NCI-H1048 (cell line): Measurements from ENCODE around the gene OR2H1.

Source experiments
- DNase-seq: peaks from one replicate; lab custom pipeline; 2025; lab: John Stamatoyannopoulos, UW

The OR2H1 gene

DNA sequence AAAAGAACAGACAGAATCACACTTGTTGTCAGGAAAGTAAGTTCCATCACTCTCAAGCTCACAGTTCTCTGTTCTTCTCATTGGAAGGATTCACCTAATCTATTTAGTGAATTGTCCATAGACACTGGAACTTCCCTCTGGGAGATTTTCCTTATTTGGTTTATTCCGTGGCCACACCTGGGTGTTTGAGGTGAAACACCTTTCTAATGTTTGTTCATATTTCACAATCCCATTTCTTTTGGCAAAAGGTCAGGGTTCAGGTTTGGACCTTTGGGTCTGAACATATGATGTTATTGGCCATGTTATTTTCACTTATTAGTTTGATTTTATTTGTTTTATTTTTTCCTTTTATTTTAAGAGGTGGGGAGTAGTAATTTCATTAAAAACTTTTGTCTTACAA, 26.8 kb downstream of the OR2H1 start:
- DNase-seq: no peak

DNA sequence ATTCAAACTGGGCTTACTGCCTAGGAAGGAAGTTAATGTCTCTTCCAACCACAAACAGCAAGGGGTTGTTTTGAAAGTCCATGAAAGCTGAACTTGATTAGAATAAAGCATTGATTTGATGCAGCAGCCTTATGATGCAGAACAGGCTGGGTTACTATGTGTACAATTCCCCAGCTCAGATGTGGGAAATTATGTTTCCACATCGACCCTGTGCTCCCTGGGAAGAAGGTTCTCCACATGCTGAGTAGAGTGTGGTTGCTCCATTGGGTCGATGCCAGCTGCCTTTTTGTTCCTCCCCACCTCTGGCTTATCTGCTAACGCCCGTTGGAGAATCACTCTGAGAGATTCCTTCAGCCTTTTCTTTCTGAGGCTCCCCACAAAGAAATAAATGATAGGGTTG, 29.6 kb downstream of the OR2H1 start:
- DNase-seq: no peak

DNA sequence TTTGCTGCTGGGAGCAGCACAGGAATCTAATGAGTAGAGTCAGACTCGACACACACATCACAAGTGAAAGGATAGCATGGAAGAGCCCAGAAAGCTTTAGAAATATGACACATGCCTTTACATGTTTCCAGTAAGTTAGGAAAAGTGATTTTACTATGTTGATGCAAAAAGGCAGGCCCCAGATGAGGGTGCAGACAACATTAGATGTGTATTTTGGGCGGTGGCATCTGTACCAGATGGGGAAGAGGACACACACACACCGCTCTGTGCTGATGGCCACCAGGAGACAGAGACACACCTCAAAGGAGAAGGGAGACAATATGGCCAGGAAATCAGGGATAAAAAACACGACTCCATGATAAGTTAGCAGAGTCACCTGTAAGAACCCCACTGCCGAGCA, 30.2 kb downstream of the OR2H1 start:
- no peak for DNase-seq

DNA sequence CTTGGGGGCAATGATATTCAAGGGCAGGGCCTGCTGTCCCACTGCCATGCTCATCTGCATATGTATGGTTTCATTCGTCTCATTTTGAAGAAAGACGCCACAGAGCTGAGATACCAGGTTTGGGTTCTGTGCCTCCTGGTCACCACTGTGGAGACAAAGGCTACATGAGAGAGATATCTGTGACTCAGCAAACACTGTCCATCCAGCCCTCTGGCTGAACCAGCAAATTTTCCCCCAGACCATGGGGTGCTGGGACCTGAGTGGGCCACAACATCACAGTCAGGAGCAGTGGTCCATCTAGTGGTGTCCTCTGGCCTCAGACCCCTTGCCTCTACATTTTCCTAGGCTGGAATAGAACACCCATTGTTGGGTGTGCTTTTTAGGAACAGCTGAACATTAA, 30.7 kb downstream of the OR2H1 start, which contains the start of gene MAS1L:
Gene MAS1L, minus strand, starts transcription at position 297 of the 400 bp plus-strand sequence. Its CDS starts 54 bp downstream, at position 243.
- no peak for DNase-seq

DNA sequence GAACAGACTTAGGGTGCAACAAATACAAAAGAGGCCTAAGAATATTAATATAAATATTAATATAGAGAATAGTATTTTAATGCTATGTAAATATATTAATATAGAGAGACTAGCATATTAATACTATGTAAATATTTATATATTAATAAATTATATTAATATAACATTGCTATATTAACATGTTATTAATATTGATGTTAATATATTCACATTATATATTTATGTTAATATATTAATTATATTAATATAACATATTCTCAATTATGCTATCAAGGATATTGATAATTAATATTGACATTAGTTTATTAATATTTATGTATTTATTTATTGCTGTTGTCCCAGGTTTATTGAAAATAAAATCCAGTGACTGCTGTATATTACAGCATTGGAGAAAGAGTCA, 31.9 kb downstream of the OR2H1 start:
- DNase-seq: no peak

DNA sequence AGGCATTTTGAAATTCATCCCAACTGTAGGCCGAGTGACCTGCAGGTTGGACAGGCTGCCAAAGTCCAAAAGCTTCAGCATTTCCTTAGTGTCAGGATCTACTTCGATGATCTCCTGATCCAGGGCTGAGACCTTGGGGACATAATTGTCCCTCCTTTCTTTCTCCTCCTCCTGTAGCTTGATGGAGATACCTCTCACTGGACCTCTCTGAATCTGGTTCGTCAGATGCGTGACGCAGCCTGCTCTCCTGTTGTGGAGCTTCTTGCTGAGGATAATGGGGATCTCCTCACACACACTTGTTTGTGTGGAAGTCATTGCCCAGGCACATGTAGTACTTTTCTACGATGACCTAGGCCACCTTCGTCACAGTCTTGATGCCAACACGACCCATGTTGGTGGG, 32.3 kb downstream of the OR2H1 start:
- DNase-seq: no peak

DNA sequence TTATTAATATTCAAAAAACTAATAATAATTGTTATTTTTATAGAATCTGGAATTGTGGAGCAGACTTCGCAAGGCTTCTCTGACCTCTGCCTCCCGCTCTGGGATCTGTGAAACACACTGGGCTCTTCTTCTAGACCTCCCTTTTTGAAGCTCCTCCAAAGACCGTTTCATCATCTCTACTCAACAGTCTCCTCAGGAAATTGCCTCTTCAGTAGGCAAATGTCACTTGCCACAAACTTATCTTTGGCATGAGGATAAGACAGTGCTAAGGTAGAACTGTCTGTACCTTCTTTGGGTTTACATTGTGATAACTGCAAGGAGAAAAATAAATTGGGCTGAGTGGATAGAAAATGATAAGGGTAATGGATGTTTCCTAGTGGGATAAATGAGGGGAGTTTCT, 33.1 kb downstream of the OR2H1 start:
- no peak for DNase-seq

DNA sequence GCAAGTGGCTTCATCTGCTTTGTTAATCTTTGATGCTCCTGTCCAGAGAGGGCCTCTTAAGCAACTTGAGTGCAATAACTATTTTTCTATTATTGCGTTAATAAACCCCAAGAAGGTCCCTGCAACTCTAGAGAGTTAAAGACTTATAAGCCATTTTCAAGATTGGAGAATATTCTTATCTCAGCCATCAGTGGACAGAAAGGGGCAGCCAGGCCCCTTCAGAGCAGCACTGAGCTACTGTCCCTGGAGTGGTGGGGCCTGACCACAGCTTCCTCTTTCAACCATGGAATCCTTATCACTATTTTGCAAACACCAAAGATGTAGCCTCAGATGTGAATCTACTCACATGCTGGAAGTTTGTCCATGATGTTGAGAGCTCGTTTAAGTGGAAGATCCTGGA, 33.6 kb downstream of the OR2H1 start:
- no peak for DNase-seq

DNA sequence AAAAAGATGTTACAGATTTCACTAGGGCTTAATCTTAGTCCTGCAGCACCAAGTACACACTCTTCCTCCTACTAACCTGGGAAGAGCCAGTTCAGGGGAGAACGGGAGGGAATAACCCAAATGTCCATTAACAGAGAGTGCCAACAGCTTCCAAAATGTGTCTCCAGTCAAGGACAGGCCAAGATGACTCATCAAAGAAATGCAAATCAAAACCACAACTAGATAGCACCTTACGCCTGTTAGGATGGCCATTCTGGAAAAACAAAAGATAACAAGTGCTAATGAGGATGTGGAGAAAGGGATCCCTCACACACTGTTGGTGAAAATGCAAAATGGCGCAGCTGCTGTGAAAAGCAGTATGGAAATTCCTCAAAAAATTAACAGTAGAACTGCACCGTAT, 34.6 kb downstream of the OR2H1 start:
- no peak for DNase-seq

DNA sequence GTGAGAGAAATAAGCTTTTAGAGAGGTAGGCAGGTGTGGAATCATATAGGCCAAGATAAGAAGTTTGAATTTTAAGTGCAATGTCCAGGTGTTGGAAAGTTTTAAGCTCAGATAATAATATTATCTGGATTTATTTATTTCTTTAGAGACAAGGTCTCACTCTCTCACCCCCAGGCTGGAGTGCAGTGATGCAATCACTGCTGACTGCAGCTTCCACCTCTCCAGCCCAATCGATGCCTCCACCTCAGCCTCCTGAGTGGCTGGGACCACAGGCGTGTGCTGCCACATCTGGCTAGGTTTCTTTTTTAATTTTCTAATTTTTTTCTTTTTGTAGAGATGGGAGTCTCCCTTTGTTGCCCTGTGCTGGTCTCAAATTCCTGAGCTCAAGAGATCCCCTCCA, 36.3 kb downstream of the OR2H1 start:
- DNase-seq: no peak

DNA sequence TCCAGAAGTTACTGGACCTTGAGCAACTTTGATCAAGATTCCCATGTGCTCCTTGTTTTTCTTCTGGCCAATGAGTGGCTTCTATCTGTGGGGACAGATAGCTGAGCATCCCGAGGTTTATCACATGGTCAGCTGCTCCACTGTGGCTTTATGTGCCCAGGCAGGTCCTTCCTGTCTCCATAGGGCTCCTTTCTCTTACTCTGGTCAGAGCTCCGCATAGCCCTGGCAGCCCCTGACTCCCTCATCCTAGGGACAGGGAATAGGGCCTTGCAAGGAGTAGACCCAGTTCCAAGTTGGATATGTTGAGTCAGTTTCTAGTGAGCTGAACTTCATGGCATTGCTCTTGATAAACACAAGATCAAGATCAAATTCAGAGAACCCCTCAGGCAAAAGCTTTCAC, 37.2 kb downstream of the OR2H1 start:
- DNase-seq: no peak

DNA sequence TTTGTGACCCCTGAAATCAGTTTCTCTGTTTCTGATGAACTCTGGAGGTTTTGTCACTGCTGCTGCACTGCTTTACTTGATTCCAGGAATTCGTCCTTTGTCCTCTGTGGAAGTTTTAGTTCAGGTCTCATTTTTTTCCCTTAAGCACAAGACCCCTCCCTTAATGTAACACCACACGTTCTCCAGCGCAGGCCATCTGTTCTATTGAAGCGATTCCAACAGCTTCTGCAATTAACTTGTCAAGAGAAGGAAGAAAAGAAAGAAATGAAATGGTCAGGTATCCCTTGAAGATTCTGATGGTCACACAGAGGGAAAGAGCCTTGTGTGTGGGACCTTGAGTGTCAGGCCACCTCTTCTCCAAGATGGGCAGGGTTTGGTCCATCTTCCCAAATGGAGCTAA, 38.6 kb downstream of the OR2H1 start:
- DNase-seq: no peak

DNA sequence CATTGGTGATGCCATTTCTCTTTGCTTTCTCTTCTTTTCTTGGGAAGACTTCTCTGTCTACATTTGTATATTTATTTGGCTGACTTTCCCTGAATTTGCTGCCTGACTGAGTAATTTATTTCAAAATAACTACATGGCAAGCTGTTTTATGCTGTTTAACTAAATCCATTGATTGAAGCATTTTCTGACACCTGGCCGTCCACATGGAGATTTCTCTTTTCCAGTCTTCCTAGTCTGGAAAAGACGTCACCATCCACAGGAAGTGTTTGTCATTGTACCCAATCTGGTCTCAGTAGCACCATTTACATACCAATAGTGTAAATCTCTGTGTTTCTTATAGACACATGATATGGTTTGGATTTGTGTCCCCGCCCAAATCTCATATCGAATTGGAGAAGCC, 40.0 kb downstream of the OR2H1 start:
- no peak for DNase-seq

DNA sequence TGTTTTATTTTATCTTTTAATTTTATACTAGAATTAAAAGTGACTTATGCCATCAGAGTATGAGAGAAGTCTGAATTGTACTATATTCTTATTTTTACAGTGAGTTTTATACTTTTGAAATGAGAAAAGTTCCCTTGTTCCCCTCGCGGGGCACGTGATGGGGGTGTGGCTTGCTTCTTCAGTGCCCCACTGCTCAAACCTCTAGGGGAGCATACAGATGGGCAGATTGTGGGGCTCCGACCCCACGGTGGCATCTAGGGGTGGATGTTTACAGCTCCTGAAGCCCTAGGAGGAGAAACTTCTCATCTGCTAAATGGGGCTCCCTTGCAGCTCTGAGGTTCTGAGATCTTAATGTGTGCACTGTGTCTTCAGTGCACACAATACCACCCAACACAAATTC, 42.7 kb downstream of the OR2H1 start:
- no peak for DNase-seq

DNA sequence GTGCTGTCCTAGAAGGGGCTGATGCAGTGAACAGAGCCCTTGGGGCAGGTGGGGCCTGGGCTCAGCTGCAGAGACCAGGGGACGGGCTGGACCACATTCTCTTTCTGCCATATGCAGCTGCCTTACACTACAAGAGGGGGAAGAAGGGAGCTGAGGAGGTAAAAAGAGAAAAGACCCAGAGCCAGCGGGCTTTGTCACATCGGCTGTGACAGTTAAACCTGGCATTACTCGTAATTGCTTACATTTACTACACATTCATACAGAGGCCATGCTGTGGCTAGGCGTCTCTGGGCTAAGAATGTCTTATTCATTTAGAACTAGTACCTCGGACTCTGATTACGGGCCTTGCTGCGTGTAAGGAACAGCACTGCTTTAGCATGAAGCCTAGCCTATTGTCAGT, 43.6 kb downstream of the OR2H1 start:
- DNase-seq: no peak

DNA sequence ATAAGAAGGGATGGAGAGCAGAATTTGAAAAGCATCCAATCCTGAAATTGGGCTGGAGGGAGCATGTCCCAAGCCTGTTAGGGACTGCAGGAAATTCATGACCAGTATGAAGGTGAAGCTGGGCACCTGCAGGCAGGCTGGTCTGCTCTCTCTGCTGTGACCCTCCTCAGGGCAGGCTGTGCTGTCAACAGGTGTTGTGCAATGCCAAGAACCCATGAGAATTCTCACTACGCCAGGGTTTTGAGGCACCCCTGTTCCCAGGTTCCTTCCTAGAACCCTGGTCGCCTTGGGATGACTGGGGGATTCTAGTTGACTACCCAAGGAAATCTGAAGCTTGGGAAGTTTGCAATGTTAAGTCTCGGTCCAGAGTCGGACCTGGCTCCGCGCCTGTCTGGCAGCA, 44.2 kb downstream of the OR2H1 start:
- DNase-seq: no peak

DNA sequence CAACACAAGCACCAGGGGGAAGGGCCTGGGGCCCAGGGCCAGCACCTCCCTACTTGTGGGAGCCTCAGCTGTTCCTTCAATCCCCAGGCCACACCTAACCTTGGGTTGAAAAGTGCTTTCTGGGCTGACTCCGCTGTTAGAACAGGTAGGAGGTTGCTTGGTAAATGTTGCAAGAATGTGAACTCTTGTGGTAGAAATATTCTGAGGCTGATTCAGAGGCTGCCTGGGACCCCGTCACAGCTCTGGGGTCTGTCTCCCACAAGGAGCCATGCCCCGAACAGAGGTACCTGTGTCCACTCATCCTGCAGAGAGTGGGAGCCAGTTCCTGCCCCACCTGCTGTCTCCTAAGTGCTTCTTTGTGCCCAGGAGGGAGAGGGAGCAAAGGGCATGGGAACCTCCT, 45.2 kb downstream of the OR2H1 start:
- no peak for DNase-seq

DNA sequence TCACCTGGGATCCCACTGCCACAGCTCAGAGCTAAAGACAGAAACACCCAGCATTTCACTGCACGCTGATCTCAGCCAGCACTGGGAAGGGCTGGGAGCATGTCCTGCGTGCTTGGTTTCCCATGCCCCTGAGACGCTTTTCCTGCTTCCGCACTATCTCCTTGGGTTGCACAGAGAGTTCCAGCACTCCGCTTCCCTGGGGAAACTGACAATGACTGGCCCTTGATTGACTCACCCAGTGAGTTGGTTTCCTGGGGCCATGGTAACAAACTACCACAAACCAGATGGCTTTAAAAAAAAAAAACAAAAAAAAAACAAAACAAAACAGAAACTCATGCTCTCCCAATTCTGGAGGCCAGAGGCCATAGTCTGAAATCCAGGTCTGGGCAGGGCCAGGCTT, 45.6 kb downstream of the OR2H1 start:
- DNase-seq: no peak

DNA sequence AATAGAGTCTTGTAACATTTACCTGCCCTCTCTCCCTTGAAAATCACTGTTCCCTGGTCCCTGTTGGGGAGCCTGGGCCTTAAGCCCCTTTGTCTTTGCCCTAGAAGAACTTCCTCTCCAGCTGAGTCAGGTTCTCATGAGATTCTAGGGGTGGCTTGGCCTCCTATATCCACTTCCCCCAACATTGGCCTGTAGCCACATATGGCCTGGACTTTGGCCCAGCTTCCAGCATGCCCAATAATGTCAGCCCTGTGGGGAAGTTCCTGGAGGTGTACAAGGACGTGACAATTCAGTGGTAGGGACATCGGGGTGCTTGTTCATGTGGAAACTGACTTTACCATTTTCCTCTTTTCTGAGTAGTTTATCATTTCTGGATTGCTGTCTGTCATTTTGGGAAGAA, 48.0 kb downstream of the OR2H1 start:
- DNase-seq: no peak

DNA sequence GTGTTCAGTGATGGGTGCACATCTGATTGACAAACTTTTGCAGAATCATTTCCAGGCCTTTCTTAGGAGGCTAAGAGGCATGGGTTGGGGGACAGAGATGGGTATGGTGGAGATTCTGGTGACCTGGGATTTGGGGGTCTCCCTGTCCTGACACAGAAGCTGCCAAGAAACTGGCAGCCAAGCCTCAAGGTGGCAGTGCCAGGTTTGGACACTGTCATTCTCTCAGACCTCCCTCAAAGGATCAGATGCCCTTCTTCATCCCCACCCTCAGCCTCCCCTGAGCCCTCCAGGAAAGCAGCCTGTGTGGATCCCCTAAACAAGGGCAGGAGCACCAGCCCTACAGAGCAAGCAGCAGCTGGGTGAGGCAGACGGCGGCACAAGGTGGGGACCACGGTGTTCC, 48.9 kb downstream of the OR2H1 start:
- no peak for DNase-seq

DNA sequence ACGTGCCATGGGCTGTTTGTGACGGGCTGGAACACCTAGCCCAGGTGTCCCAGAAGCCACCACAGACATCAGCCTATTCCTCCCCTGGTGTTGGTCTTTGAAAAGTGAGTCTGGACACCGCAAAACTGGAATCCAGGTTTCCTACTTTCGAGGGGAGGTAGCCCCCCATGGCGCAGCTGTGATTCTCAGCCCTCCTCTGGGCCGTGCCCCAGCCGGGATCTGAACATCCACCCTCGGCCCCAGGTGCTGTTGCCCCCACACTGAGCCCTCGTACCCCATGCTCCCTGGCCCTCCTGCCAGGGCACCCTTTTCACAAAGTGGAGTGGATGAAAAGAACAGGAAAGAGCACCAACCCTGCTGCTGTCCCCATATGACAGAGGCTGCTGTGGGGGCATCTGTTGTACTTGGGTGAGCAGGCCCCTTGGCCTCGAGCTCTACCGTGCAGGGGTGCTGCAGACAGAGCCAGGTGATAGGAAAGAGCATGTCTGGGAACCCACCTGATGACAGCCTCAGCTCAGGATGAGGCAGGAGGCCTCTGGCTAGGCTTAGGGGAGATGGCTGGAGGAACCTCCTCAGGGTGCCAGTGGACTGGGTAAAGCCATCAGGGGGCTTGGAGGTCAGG, 49.6 kb downstream of the OR2H1 start:
- DNase-seq: no peak

DNA sequence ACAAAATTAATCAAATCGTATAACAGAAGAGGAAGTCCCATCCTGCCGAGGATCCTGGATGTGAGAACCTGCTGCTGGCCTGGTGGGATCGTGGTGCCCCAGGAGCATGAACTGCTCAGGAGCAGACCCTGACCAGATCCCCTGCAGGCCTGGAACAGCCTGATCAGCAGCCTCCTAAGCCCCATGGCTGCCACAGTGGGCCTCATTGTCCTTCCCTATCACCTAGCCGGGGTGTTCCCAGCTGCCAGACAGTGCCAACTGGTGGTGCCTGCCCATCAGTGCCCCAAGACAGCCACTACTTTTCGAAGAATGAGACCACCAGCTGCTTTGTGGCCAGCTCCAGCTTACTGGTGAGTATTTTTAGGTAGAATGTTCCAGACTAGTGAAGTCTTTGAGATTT, 50.4 kb downstream of the OR2H1 start:
- DNase-seq: no peak

DNA sequence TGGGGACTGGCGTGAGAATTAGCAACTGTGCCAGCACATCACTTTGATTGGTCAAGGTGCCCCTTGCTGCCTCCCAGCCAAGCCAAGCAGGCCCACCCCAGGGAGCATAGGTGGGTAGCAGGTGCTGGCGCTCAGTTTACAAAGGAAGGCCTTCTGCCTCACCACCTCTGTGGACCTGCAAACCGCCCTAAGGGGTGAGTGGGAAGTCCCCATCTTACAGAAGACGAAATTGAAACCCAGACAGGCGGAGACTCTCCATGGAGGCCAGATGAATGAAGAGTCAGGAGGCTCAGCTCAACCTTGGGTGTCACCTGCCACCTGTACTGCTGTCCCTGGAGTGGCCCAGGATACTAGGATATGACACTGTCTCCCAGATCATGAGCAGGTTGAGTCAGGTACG, 52.3 kb downstream of the OR2H1 start:
- DNase-seq: no peak

DNA sequence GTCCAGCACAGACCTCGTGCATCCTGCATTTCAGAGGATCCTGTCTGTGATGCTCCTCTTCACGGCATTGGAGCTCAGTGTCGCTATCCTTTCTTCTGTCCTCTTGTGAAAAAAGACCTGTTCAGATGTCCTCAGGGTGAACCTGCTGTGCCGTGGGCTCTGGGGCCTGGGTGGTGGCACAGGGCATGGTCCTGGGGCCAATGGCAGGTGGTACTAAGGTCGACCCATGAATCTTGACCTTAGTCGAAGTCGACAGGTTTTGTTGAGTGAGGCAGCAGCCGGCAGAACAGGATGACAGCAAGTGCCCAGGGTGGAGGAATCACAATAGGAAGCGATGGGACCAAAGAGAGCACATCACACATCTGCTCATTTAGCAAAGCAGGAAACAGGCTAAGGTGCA, 52.8 kb downstream of the OR2H1 start:
- no peak for DNase-seq

DNA sequence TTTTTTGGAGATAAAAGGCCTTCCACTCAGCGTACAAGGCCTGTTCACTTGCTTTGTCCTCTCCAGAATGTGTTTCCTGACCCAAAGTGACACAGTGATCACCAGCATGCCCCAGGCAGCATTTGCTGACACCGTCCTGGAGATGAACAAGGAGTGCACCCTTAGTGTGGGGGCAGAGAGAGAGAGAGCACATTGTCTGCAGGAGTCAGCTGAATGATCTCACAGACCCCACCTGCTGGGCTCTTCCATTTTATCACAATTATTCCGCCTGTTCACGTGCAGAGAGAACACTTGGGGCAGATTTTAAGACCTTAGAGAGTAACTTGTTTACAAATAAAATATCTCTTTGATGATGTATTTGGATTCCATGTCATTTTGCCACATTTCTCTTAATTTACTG, 53.2 kb downstream of the OR2H1 start:
- no peak for DNase-seq
